GM11168 (cell line): ENCODE results near the gene MIB1.
"Not testable (repeated sequence)": the region's sequence is repeated elsewhere in the genome, so short reads cannot be mapped to it uniquely, and the experiment has no call there.

Experiments
- in situ Hi-C: fragments of 300-500 bp; cut with MboI; formaldehyde crosslinking; loops from one replicate; pipeline ENCODE4 v1.12.0; 2022; ENCODE audit warnings: low sequenced_read_pairs; ENCODE audit not compliant: unreplicated experiment

The MIB1 gene

DNA sequence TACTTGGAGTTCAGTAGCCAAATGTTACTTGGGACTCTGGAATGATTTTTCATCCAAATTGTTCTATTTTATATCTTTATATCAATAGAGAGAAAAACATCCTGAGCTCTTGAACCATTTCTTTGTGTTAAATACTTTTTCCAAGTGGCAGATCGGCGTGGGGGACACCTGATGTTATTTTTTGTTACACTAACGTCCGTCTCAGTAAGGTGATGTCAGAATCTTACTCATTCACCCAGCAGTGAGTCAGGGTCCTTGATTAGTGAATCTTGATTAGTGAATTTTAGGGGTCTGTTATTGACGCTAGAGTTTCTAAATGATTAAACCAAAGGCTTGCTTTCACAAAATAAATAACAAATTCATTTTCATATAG lies 1.7 kb downstream of the MIB1 start:
- in situ Hi-C loops, result no loop called here

DNA sequence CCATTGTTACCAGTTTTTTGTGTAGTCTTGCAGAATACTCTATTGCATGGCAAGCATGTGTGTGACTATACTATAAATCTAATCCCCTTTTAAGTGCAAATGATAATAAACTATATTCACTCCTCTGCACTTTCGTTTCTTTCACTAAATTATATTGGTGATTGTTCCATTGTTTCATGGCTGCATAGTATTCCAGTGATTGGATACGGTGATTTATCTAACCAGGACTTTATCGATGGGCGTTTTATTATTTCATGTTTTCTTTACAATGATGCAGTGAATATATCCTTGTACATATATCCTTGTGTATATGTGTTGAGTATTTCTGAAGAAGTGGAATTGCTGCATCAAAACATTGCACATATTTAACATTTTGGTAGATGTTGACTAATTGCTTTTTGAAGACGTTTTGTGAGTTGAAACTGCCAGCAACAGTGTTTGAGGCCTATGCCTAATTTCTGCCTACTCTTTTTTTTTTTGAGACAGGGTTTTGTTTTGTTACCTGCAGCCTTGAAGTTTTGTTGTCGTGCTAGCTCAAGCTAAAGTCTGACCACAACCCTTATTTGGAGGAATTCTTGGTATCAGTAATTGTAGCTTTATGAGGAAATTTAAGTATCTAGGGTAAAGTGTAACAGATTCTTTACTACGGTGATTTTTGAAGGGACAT lies 2.7 kb downstream of the MIB1 start:
- in situ Hi-C loops, result no loop called here

DNA sequence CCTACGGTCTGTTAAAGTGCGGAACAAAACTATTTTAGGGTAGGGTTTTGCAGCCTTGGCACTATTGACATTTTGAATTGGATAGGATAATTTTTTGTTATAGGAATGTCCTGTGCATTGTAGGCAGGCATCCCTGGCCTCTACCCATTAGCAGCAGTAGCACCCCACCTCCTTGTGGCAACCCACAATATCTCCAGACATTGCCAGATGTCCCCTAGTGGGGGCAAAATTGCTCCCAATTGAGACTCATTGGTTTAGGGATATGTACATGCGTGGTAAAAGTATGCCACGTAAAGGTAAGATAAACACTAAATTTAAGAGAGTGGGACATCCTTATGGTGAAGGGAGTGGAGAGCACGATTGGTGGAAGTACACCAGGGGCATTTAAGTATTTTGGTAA lies 4.6 kb downstream of the MIB1 start:
- in situ Hi-C loops, result loop anchor here (5.0 kb wide), 1 partner anchor 47 kb away; no protein-coding TSS in a partner anchor

DNA sequence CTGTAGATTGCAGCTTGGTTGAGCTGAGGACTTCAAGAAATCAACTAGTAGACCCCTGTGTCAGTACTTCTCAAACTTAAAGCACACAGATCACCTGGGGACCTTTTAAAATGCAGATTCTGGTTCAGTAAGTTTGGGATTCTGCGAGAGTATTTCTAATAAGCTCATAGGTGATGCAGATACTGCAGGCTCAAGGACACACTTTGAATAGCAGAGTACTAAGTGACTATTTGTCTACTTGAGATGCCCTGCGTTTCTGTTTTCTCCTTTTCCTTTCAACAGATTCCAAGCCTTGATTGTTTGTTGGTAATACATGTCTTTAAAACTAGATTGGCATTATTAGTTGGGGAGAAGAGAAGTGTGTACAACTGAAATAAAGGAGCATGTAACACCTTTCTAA lies 6.7 kb downstream of the MIB1 start:
- in situ Hi-C loops, result loop anchor here (5.0 kb wide), 1 partner anchor 45 kb away; no protein-coding TSS in a partner anchor

DNA sequence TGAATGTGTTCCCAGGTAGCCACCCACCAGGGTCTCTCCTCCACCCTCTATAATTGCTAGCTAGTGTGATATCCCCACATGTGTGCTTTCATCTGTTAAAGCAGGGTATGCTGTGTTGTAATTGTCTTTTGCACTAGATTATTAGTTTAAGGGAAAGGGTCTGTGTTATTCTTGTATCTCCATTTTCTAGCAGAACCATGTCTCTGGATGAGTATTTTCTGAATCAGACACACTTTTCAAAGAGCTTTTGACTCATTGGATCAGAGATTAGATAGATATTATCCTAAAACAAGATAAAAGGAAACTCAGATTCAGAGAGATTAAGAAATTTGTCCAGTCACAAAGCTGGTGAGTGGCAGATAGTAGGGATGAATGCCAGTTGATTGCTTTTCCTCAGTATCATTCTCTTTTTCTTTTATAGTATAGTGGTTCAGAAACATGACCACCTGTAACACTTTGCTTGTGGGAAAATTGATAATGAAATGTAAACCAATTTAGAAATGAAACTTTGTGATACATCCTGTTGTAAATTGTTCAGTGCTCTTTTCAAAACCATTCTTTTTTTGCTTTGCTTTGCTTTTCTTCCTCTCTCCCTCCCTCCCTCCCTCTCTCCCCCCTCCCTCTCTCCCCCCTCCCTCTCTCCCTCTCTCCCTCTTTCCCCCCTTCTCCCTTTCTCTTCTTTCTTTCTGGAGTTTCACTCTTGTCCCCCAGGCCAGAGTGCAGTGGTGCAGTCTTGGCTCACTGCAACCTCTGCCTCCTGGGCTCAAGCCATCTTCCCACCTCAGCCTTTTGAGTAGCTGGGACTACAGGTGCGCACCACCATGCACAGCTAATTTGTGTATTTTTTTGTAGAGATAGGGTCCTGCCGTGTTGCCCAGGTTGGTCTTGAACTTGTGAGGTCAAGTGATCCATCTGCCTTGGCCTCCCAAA lies 7.4 kb downstream of the MIB1 start:
- in situ Hi-C loops, result loop anchor here (5.0 kb wide), 1 partner anchor 44 kb away; no protein-coding TSS in a partner anchor

DNA sequence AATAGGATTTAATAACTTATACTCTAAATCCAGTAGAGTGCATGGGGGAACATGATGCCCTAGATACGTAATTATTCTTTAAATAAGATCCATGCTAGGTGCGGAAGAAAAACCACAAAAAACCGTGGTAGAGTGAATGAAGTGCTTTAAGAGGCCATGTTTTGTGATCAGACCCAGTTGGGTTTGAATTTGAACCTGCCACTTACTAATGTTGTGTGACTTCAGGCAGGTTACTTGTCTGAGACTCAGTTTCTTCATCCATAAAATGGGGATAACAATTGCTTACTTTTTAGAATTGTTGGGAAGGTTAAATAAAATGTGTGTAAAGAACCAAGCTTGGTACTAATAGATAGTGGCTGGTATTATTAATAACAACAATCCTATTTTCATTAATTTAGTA lies 17.2 kb downstream of the MIB1 start:
- in situ Hi-C loops, result no loop called here

- in situ Hi-C loops, result no loop called here
These were observed 19.2 kb downstream of the MIB1 start for GRCh38 chr18:21759836-21760235.

DNA sequence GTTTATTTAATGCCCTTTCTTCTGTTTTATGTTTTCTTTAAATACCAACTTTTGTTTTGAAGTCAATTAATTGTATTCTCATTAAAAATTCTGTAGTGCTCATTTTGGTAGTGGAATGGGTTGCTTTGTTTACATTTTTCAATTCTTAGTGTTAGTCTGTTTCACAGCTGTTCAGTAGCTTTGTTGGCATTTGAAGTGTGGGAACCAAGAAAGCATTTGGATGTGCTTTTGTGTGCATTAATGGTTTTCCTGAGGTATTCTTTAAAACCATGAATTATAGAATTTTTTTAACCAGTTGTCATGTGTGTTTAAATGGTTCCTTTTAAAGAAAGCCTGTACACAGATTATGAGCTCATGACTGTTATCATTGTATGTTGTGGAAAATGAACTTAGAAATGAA lies 19.7 kb downstream of the MIB1 start:
- in situ Hi-C loops, result no loop called here

GRCh38 chr18:21761471-21762115 lies 21.0 kb downstream of the MIB1 start:
- in situ Hi-C loops, result no loop called here

GRCh38 chr18:21762181-21762772 lies 21.7 kb downstream of the MIB1 start:
- in situ Hi-C loops, result no loop called here

- in situ Hi-C loops, result no loop called here
These were observed 23.5 kb downstream of the MIB1 start for GRCh38 chr18:21763846-21764646.

GRCh38 chr18:21769206-21769605 lies 28.6 kb downstream of the MIB1 start:
- in situ Hi-C loops, result no loop called here

GRCh38 chr18:21774722-21775121 lies 34.1 kb downstream of the MIB1 start:
- in situ Hi-C loops, result no loop called here

- in situ Hi-C loops, result no loop called here
These were observed 37.2 kb downstream of the MIB1 start for GRCh38 chr18:21777814-21778213.

DNA sequence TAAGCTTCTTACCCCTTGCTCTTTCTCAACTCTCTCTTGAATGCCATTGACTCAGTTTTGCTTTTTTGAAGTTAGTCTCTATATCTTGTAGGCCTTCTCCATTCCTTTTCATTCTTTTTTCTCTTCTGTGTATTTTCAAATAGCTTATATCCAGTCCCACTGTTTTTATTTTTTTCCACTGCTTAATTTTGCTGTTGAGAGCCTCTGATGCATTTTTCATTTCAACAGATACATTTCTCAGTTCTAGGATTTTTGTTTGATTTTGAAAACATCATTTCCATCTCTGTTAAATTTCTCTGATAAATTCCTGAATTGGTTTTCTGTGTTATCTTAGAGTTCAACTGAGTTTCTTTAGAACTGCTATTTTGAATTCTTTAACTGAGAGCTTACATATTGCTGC lies 45.9 kb downstream of the MIB1 start:
- in situ Hi-C loops, result no loop called here

- in situ Hi-C loops, result not testable (repeated sequence)
These were observed 55.5 kb downstream of the MIB1 start for GRCh38 chr18:21796089-21796488.

- in situ Hi-C loops, result no loop called here
These were observed 57.5 kb downstream of the MIB1 start for GRCh38 chr18:21798126-21798525.

DNA sequence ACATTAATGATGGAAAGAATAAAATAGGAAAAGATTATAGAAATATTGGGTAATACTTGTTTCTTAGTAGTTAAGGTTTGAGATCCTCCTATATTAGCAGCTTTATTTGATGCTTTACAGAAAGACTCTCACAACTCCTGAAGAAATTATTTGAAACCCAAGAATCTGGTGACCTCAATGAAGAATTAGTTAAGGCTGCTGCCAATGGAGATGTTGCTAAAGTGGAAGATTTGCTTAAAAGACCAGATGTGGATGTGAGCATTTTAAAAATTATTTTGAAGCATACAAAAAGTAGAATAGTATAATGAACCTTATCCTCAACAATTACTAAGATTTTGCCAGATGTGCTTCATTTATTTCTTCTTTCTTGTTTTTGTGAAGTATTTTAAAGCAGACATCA lies 59.1 kb downstream of the MIB1 start:
- in situ Hi-C loops, result no loop called here

GRCh38 chr18:21803495-21803894 lies 62.9 kb downstream of the MIB1 start:
- in situ Hi-C loops, result no loop called here
